AG08395 (cell line): Measurements from ENCODE around the gene POLD2.

Experiments used
- DNase-seq: peaks from one replicate; pipeline ENCODE4 v3.0.0; 2012; ENCODE audit warnings: mixed read lengths, low spot score

Gene POLD2

GRCh38 chr7:44064791-44065430 lies 58.4 kb downstream of the POLD2 start:
- no peak for DNase-seq
